HepG2 (cell line): Measurements from ENCODE around the gene BEST2. TPM values are rescaled to one million over a fixed set of nuclear protein-coding genes. Genes with fewer than 3 reads are reported as not detected.
A peak's percentile ranks its signal among the peaks of the same experiment; 100 is the strongest.

ENCODE experiments used
- AGO1 ChIP-seq: fragments of 200-400 bp; formaldehyde crosslinking; IDR thresholded peaks from 2 replicates; pipeline ENCODE4 v1.6.1; 2017; ENCODE audit warnings: mild to moderate bottlenecking, low read depth, low read length, moderate library complexity; ENCODE audit not compliant: poor library complexity, severe bottlenecking
- BRF2 ChIP-seq: sonication (generic); formaldehyde crosslinking; IDR thresholded peaks from 2 replicates; pipeline ENCODE4 v1.8.1; 2022; ENCODE audit warnings: mild to moderate bottlenecking, missing genetic modification reagents
- CCDC6 ChIP-seq: sonication (generic); formaldehyde crosslinking; IDR thresholded peaks from 2 replicates; pipeline ENCODE4 v1.8.1; 2022; ENCODE audit warnings: mild to moderate bottlenecking, missing genetic modification reagents, moderate library complexity
- EED ChIP-seq: sonication (generic); formaldehyde crosslinking; IDR thresholded peaks from 2 replicates; pipeline ENCODE4 v1.5.0; 2020; ENCODE audit warnings: mild to moderate bottlenecking, missing genetic modification reagents
- EHMT2 ChIP-seq: fragments of 200-600 bp; sonication (generic); IDR thresholded peaks from 2 replicates; pipeline ENCODE4 v1.7.0; 2017; ENCODE audit warnings: antibody characterized with exemption, low read depth, low read length, borderline replicate concordance
- FOXJ3 ChIP-seq: sonication (generic); formaldehyde crosslinking; IDR thresholded peaks from 2 replicates; pipeline ENCODE4 v1.4.0; 2020; ENCODE audit warnings: missing genetic modification reagents, mild to moderate bottlenecking, borderline replicate concordance
- GTF2F1 ChIP-seq: fragments of 150-350 bp; IDR thresholded peaks from 2 replicates; pipeline ENCODE4 v1.6.1; 2014; ENCODE audit warnings: low read length
- IKZF1 ChIP-seq: fragments of 450-650 bp; IDR thresholded peaks from 2 replicates; pipeline ENCODE4 v1.7.1; 2016
- KAT8 ChIP-seq: IDR thresholded peaks from 2 replicates; pipeline ENCODE4 v1.6.1; 2016; ENCODE audit warnings: missing genetic modification reagents, missing compliant biosample characterization
- THAP9 ChIP-seq: sonication (generic); formaldehyde crosslinking; IDR thresholded peaks from 2 replicates; pipeline ENCODE4; 2020; ENCODE audit warnings: missing genetic modification reagents, mild to moderate bottlenecking, borderline replicate concordance
- ZBTB49 ChIP-seq: sonication (generic); formaldehyde crosslinking; IDR thresholded peaks from 2 replicates; pipeline ENCODE4 v1.4.0; 2020; ENCODE audit warnings: missing genetic modification reagents, borderline replicate concordance
- ZFX ChIP-seq: sonication (generic); formaldehyde crosslinking; IDR thresholded peaks from 2 replicates; pipeline ENCODE4 v1.4.0; 2020; ENCODE audit warnings: mild to moderate bottlenecking, low read depth, missing genetic modification reagents, moderate library complexity
- ZNF605 ChIP-seq: sonication (generic); formaldehyde crosslinking; IDR thresholded peaks from 2 replicates; pipeline ENCODE4 v1.8.0; 2022; ENCODE audit warnings: mild to moderate bottlenecking, missing genetic modification reagents
- ZNF7 ChIP-seq: IDR thresholded peaks from 2 replicates; pipeline ENCODE4 v1.6.1; 2016; ENCODE audit warnings: missing biosample characterization, missing genetic modification reagents
- ZNF720 ChIP-seq: sonication (generic); formaldehyde crosslinking; IDR thresholded peaks from 2 replicates; pipeline ENCODE4 v1.4.0; 2020; ENCODE audit warnings: missing genetic modification reagents
- ZNF747 ChIP-seq: sonication (generic); formaldehyde crosslinking; IDR thresholded peaks from 2 replicates; pipeline ENCODE4 v1.8.1; 2023; ENCODE audit warnings: missing genetic modification reagents, mild to moderate bottlenecking, borderline replicate concordance
- ZNF776 ChIP-seq: sonication (generic); formaldehyde crosslinking; IDR thresholded peaks from 2 replicates; pipeline ENCODE4 v1.4.0; 2020; ENCODE audit warnings: mild to moderate bottlenecking, missing genetic modification reagents
- ZSCAN29 ChIP-seq: sonication (generic); formaldehyde crosslinking; conservative IDR thresholded peaks from 2 replicates; pipeline ENCODE4 v1.4.0; 2020; ENCODE audit warnings: mild to moderate bottlenecking, missing genetic modification reagents
- polyA plus RNA-seq, 8 experiments: library from polyadenylated mRNA; depleted of rRNA in 3 of 8; stranded (reverse) in 7 of 8; unstranded in 1 of 8; fragments of >200 nt; fragmentation: Illumina TruSeq in 4 of 8; extraction: Trizol in 4 of 8; gene quantifications; 2 replicates each; pipeline versions ENCODE4 v1.2.1 to v1.2.3, GENCODE V29; 2011 to 2016; ENCODE audit warnings: low read depth in 4 of 8, missing spikeins in 1 of 8, mixed read lengths in 1 of 8; ENCODE audit not compliant: insufficient read depth in 1 of 8
- total RNA-seq, 5 experiments: library from RNA; depleted of rRNA; stranded (reverse); fragments of >200 nt; fragmentation: Illumina TruSeq; extraction: Trizol; gene quantifications; 2 replicates each; pipeline ENCODE4 v1.2.3, GENCODE V29; 2016; ENCODE audit warnings: low read depth in 1 of 5

The BEST2 gene
- total and polyA plus RNA-seq, 2 of the 13 experiments (the other 11 are each of a cell fraction or from before 2014, with no cell fraction given), result not detected

DNA sequence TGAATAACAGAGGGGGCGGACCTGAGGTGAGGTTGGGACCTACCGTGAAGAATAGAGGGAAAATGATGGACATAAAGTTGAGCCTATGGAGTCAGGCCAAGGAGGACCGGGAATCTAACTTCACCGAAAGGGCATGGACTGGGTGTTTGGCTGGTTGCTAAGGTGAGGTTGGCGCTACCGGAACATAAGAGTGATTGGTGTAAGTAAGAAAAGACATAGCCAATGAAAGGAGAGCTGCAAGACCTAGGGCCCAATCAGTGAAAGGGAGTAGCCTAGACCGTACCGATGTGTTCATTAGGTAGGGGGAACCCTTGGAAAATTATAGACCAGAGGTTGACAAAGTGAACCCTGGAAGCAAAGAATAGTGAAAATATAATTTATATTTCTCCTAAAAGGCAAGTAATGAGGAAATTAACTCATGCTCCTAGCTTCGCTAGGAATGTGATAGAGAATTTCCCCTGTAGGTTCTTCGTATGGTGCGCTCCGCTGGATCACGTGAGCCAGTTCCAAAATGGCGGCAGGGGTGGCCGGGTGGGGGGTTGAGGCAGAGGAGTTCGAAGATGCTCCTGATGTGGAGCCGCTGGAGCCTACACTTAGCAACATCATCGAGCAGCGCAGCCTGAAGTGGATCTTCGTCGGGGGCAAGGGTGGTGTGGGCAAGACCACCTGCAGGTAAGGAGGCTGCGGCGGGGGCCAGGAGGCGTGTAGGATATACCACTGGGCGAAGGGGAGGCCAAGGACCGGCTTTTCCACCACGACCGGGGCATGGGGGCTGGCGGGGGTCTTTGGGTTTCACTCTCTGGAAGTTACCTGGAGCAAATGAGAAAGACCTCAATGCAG lies 14.4 kb upstream of the BEST2 start, which contains the start of gene GET3 (continued):
- TF ChIP-seq THAP9 (peak; percentile 43; the same call in 1 of the 2 replicates), FOXJ3 (CRISPR knock-in tag) (no peak), ZNF720 (no peak), ZFX (CRISPR knock-in tag) (peak; percentile 70), CCDC6 (peak; percentile 55; the same call in 1 of the 2 replicates), KAT8 (CRISPR knock-in tag) (peak; percentile 96), ZNF776 (CRISPR knock-in tag) (no peak), ZNF7 (CRISPR knock-in tag) (no peak), IKZF1 (no peak), ZNF747 (CRISPR knock-in tag) (no peak), ZBTB49 (CRISPR knock-in tag) (no peak), ZNF605 (CRISPR knock-in tag) (no peak; the same call in 1 of the 2 replicates), EHMT2 (no peak), GTF2F1 (no peak), EED (no peak), AGO1 (no peak), ZSCAN29 (CRISPR knock-in tag) (no peak), BRF2 (CRISPR knock-in tag) (no peak)
